HG03175 (cell line): ENCODE data around the gene DVL1.

Source experiments
- ATAC-seq: cut with Tn5 transposase; IDR thresholded peaks from one replicate; pipeline ENCODE4 v1.9.1; 2021; ENCODE audit warnings: mild to moderate bottlenecking, moderate library complexity; ENCODE audit not compliant: unreplicated experiment

DVL1 gene

GRCh38 chr1:1356796-1357401 lies 7.7 kb upstream of the DVL1 start:
- no peak for ATAC-seq

- ATAC-seq: no peak
These were observed 7.1 kb upstream of the DVL1 start for GRCh38 chr1:1356166-1356795.

GRCh38 chr1:1355416-1355815 lies 6.2 kb upstream of the DVL1 start:
- ATAC-seq: no peak

- no peak for ATAC-seq
These were observed 5.3 kb upstream of the DVL1 start for GRCh38 chr1:1354271-1355247.

GRCh38 chr1:1353389-1354151 lies 4.4 kb upstream of the DVL1 start:
- ATAC-seq: no peak

- ATAC-seq: no peak
These were observed 3.7 kb upstream of the DVL1 start for GRCh38 chr1:1352786-1353388.

GRCh38 chr1:1351511-1352427 lies 2.6 kb upstream of the DVL1 start:
- ATAC-seq: no peak

- ATAC-seq: peak; percentile 30
These were observed 580 bp downstream of the DVL1 start for GRCh38 chr1:1348420-1349255.

- no peak for ATAC-seq
These were observed 1.4 kb downstream of the DVL1 start for GRCh38 chr1:1347663-1348419.

GRCh38 chr1:1347026-1347595 lies 2.1 kb downstream of the DVL1 start:
- no peak for ATAC-seq

- ATAC-seq: no peak
These were observed 2.7 kb downstream of the DVL1 start for GRCh38 chr1:1346501-1346890.

- ATAC-seq: no peak
These were observed 3.2 kb downstream of the DVL1 start for GRCh38 chr1:1345860-1346500.

- no peak for ATAC-seq
These were observed 3.8 kb downstream of the DVL1 start for GRCh38 chr1:1345384-1345783.

GRCh38 chr1:1344655-1345361 lies 4.4 kb downstream of the DVL1 start:
- ATAC-seq: no peak

GRCh38 chr1:1343811-1344421 lies 5.3 kb downstream of the DVL1 start:
- no peak for ATAC-seq

GRCh38 chr1:1342584-1343115 lies 6.6 kb downstream of the DVL1 start:
- ATAC-seq: no peak
